Adipose tissue (tissue), 3 donors: ENCODE data around the gene EPHB6. TPM values are rescaled to one million over a fixed set of nuclear protein-coding genes. Genes with fewer than 3 reads are reported as not detected.

Source experiments
- H3K27ac ChIP-seq: one replicate; pipeline ENCODE4 v1.5.1; 2013; ENCODE audit warnings: low read depth, low read length
- WGBS, 3 donors: extraction: QIAGEN DNeasy Blood & Tissue Kit; methylation state at CpG; one replicate each; pipeline ENCODE4 v1.1.7; 2013; 5-methylcytosine and 5-hydroxymethylcytosine counted together
- polyA plus RNA-seq, 3 donors: library from polyadenylated mRNA; stranded (reverse); fragments of 200-250 nt; gene quantifications; one replicate each; pipeline ENCODE4 v1.2.3, GENCODE V29; 2013
- donor health status: healthy with polysubstance abuse.
- donor health status: Bipolar disorder and iron deficiency.
- donor health status: healthy.

EPHB6 gene
- polyA plus RNA-seq, 3 donors, result 12.8 to 33.7 (median 21.4) TPM

DNA sequence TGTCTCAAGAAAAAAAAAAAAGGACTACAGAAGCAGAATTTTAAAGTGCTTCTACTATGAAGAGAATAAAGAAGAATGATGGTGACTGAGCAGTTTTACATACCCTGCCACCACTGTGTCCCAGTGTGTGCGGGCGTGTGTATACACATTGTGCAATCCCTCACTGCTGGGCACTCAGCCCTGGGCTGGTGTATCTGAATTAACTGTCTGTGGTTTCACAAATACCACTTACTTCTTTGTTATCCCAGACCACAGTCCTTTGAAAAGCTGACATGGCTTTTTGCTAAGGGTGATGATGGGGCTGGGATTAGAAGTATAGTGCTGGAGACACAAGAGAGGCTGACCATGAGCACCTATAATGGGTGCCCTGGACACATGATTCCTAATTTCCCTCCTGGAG is 51.8 kb downstream of the EPHB6 start:
- H3K27ac ChIP-seq, result no peak overlapping the region
- WGBS, 3 donors, result 60 to 95% (median 87%) methylated on average over 2 of the region's 2 CpGs

GRCh38 chr7:142908290-142908689 is 53.4 kb downstream of the EPHB6 start:
- WGBS, 3 donors, result 77 to 82% (median 81%) methylated on average over 11 of the region's 11 CpGs
- no peak overlapping the region for H3K27ac ChIP-seq

- no peak overlapping the region for H3K27ac ChIP-seq
- WGBS, 3 donors, result 52 to 66% (median 65%) methylated on average over 21 of the region's 21 CpGs
Measured at GRCh38 chr7:142908921-142909890, 54.3 kb downstream of the EPHB6 start.

DNA sequence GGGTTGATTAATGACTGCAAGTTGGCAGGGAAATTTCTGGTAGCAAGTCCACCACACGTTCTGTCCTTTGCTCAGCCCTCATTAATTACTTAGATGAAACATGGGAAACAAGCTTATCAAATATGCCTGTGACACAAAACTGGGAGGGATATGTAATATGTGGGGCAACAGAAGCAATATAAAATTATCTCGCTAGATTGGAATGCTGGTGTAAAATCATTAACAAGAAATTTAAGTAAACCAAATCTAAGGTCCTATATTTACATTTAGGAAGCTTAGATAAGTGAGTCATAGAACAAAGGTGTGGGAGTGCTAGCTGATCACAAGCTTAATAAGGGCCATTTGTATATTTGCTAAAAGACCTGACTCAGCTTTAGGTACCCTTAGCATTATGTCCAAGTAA is 55.2 kb downstream of the EPHB6 start:
- H3K27ac ChIP-seq, result no peak overlapping the region
- 22 to 59% (median 54%) methylated on average over 2 of the region's 2 CpGs for WGBS, 3 donors

- no peak overlapping the region for H3K27ac ChIP-seq
- 47 to 78% (median 68%) methylated on average over 2 of the region's 2 CpGs for WGBS, 3 donors
Measured at GRCh38 chr7:142910481-142910880, 55.6 kb downstream of the EPHB6 start.

GRCh38 chr7:142913051-142913450 is 58.2 kb downstream of the EPHB6 start:
- H3K27ac ChIP-seq, result no peak overlapping the region
- WGBS, 3 donors, result 53 to 74% (median 65%) methylated on average over 3 of the region's 3 CpGs

GRCh38 chr7:142913566-142913965 is 58.7 kb downstream of the EPHB6 start:
- 78 to 89% (median 89%) methylated on average over 2 of the region's 2 CpGs for WGBS, 3 donors
- no peak overlapping the region for H3K27ac ChIP-seq

DNA sequence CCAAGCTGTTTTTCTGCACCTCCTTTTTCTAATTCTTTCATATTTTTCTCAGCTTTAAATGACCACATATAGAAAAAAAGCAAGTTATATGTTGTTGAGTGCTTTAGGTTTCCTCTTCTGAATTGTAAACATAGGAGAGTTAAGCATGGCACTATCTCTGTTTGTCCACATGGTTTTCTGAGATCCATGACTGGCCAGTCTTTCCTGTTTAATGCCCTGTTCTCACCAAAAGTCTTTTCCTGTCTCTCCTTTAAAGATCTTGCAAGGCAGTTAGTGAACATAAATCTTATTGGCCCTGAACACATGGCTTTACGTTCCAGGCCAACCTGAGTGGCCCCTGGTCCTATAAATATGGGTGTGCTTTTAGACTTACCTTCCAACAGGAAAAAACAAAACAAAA is 59.2 kb downstream of the EPHB6 start:
- H3K27ac ChIP-seq, result no peak overlapping the region
- WGBS, 3 donors, result 43 to 65% (median 53%) methylated on average over 1 of the region's 1 CpG

DNA sequence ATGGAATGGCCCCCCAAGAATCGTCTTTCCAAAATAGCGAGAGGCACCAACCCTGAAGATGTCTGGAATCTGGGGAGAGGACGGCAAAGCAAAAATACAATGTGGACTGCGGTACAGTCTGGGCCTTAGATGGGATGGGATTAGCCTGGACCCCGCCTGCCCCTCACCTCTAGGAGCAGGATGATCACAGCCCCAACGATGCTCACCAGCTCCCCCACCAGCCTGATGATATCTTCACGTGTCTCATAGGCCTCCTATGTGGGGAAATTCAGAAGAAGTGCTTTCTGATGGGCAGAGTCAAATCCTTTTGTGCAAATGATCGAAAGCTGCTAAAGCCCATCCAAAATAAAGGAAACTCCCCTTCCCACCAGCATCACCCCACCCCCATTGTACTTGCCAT is 60.4 kb downstream of the EPHB6 start:
- H3K27ac ChIP-seq, result no peak overlapping the region
- 87 to 93% (median 87%) methylated on average over 8 of the region's 8 CpGs for WGBS, 3 donors

GRCh38 chr7:142916508-142916907 is 61.6 kb downstream of the EPHB6 start:
- H3K27ac ChIP-seq, result no peak overlapping the region
- 46 to 71% (median 65%) methylated on average over 2 of the region's 2 CpGs for WGBS, 3 donors

GRCh38 chr7:142917447-142917846 is 62.6 kb downstream of the EPHB6 start:
- no peak overlapping the region for H3K27ac ChIP-seq
- 81 to 87% (median 86%) methylated on average over 3 of the region's 3 CpGs for WGBS, 3 donors

DNA sequence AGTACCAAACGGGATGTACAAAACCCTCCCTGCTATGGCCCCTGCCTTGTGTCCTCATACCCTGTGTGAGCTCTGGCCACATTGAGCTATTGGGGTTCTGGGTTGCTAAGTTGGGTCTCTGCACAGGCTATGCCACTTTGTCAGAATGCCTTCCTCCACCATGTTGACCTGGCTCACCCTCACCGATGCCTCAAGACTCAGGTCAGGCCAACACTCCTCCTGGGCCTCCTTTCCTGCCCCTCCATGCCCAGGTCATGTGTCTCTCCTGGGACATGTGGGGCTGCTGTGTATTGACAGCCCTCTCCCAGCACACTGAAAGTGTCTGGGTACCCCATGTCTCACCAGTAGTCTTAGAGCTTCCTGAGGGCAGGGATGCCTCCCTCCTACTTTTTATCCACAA is 64.0 kb downstream of the EPHB6 start:
- no peak overlapping the region for H3K27ac ChIP-seq
- 78 to 94% (median 82%) methylated on average over 2 of the region's 2 CpGs for WGBS, 3 donors

GRCh38 chr7:142919656-142920055 is 64.8 kb downstream of the EPHB6 start:
- 90 to 94% (median 90%) methylated on average over 3 of the region's 3 CpGs for WGBS, 3 donors
- no peak overlapping the region for H3K27ac ChIP-seq

Other genes with a start within 250 kb of the EPHB6 start
- over 10,000 TPM in 1 of 3 donors, 10 to 100 TPM in 2; 17.3 to 39,878 (median 20.9) TPM for gene PRSS1, start 105.6 kb upstream of the EPHB6 start, polyA plus RNA-seq
- gene PRSS2, start 84.1 kb upstream of the EPHB6 start, polyA plus RNA-seq, result over 10,000 TPM in 1 of 3 donors, 10 to 100 TPM in 1, 1 to 10 TPM in 1; 6.5 to 49,551 (median 29.2) TPM
- gene TRPV6, start 30.7 kb downstream of the EPHB6 start, polyA plus RNA-seq, result 10 to 100 TPM in 1 of 3 donors, under 1 TPM in 1, not detected in 1; 0.42 to 37.0 TPM
- gene TRPV5, start 78.7 kb downstream of the EPHB6 start, polyA plus RNA-seq, result under 1 TPM in 1 of 3 donors, not detected in 2; 0.05 TPM
- gene LLCFC1, start 84.4 kb downstream of the EPHB6 start, polyA plus RNA-seq, result not detected
- gene KEL, start 107.3 kb downstream of the EPHB6 start, polyA plus RNA-seq, result under 1 TPM in 2 of 3 donors, not detected in 1; 0.04 to 0.09 TPM
- not detected for gene OR9A2, start 172.1 kb downstream of the EPHB6 start, polyA plus RNA-seq
- gene OR6V1, start 197.3 kb downstream of the EPHB6 start, polyA plus RNA-seq, result not detected